SK-N-SH (cell line): ENCODE data around the gene VPS13C. TPM values are rescaled to one million over a fixed set of nuclear protein-coding genes. Genes with fewer than 3 reads are reported as not detected.

ENCODE experiments used
- CTCF ChIA-PET: fragments of 300-600, 350-600 bp; formaldehyde crosslinking; extraction: SDS; loops from one replicate; lab custom pipeline; 2021; lab: Yijun Ruan, JAX
- POLR2A ChIA-PET: fragments of 350-600 bp; sonication (Branson Sonifier 250); formaldehyde crosslinking; extraction: SDS; loops from one replicate; lab custom pipeline; 2020; ENCODE audit warnings: antibody characterized with exemption, inconsistent platforms; lab: Yijun Ruan, JAX
- DNase-seq: peaks from one replicate; pipeline ENCODE4 v3.0.0; 2012
- H2AFZ ChIP-seq: fragments of 200-600 bp; sonication (generic); 2 replicates; pipeline ENCODE4 v1.8.1; 2016; ENCODE audit warnings: antibody characterized with exemption, mild to moderate bottlenecking, low read depth
- H3F3A ChIP-seq: fragments of 200-600 bp; sonication (generic); replicated peaks from 2 replicates; pipeline ENCODE3; 2016; ENCODE audit warnings: antibody characterized with exemption, mild to moderate bottlenecking; ENCODE audit not compliant: insufficient read depth
- H3K27ac ChIP-seq, 2 experiments: fragments of 200-500 bp in 1 of 2; fragments of 200-600 bp in 1 of 2; sonication (Bioruptor generic) in 1 of 2; sonication (generic), shearing (Covaris generic) in 1 of 2; 2 replicates each; pipeline versions ENCODE4 v1.5.1 to v1.6.1; 2014 to 2016; ENCODE audit warnings: low read depth in 2 of 2, inconsistent platforms in 1 of 2, low read length in 1 of 2, mild to moderate bottlenecking in 1 of 2, mixed read lengths in 1 of 2
- H3K27me3 ChIP-seq: fragments of 200-600 bp; sonication (generic), shearing (Covaris generic); 2 replicates; pipeline ENCODE4 v1.6.1; 2016; ENCODE audit warnings: mixed run types; ENCODE audit not compliant: insufficient read depth
- H3K36me3 ChIP-seq, 2 experiments: fragments of 200-500 bp in 1 of 2; fragments of 200-600 bp in 1 of 2; sonication (Bioruptor generic) in 1 of 2; sonication (generic) in 1 of 2; replicated peaks in 1 of 2; 2 replicates each; pipeline versions ENCODE3 to v1.5.1; 2014 to 2016; ENCODE audit warnings: low read length in 1 of 2, mild to moderate bottlenecking in 1 of 2; ENCODE audit not compliant: insufficient read depth in 2 of 2, control insufficient read depth in 1 of 2
- H3K4me1 ChIP-seq, 2 experiments: fragments of 200-500 bp in 1 of 2; fragments of 200-600 bp in 1 of 2; sonication (Bioruptor generic) in 1 of 2; sonication (generic), shearing (Covaris generic) in 1 of 2; 2 replicates each; pipeline versions ENCODE4 v1.5.1 to v1.6.1; 2014 to 2016; ENCODE audit warnings: low read depth in 1 of 2, low read length in 1 of 2, mixed run types in 1 of 2; ENCODE audit not compliant: insufficient read depth in 2 of 2, control insufficient read depth in 1 of 2
- H3K4me2 ChIP-seq: fragments of 200-600 bp; sonication (generic), shearing (Covaris generic); 2 replicates; pipeline ENCODE4 v1.6.1; 2017; ENCODE audit warnings: mixed run types
- H3K4me3 ChIP-seq, 2 experiments: fragments of 200-500 bp in 1 of 2; fragments of 200-600 bp in 1 of 2; sonication (Bioruptor generic) in 1 of 2; sonication (generic), shearing (Covaris generic) in 1 of 2; 2 replicates each; pipeline versions ENCODE4 v1.5.1 to v1.8.1; 2014 to 2016; ENCODE audit warnings: low read depth in 2 of 2, inconsistent platforms in 1 of 2, low read length in 1 of 2, mild to moderate bottlenecking in 1 of 2, mixed read lengths in 1 of 2, moderate library complexity in 1 of 2
- H3K79me2 ChIP-seq: fragments of 200-600 bp; sonication (generic); 2 replicates; pipeline ENCODE4 v1.8.1; 2017; ENCODE audit warnings: mild to moderate bottlenecking; ENCODE audit not compliant: insufficient read depth
- H3K9ac ChIP-seq: fragments of 200-600 bp; sonication (generic); 2 replicates; pipeline ENCODE4 v1.6.1; 2017; ENCODE audit warnings: mixed run types
- H3K9me2 ChIP-seq: fragments of 200-600 bp; sonication (generic); 2 replicates; pipeline ENCODE4 v1.6.1; 2017; ENCODE audit warnings: mixed run types
- H3K9me3 ChIP-seq: fragments of 200-600 bp; sonication (generic); 2 replicates; pipeline ENCODE4 v1.6.1; 2017; ENCODE audit warnings: mixed run types, mild to moderate bottlenecking, moderate library complexity
- H4K20me1 ChIP-seq: fragments of 200-600 bp; sonication (generic); 2 replicates; pipeline ENCODE4 v1.6.1; 2017; ENCODE audit warnings: mild to moderate bottlenecking, mixed run types; ENCODE audit not compliant: insufficient read depth
- CHD2 ChIP-seq: fragments of 150-350 bp; IDR thresholded peaks from 2 replicates; pipeline ENCODE4 v1.6.1; 2018; ENCODE audit warnings: low read length; ENCODE audit not compliant: partially characterized antibody
- CTCF ChIP-seq: fragments of 200-600 bp; sonication (generic); IDR thresholded peaks from 2 replicates; pipeline ENCODE4 v1.6.1; 2017; ENCODE audit warnings: antibody characterized with exemption, mild to moderate bottlenecking, moderate library complexity
- ELF1 ChIP-seq: IDR thresholded peaks from 2 replicates; pipeline ENCODE4 v1.4.0; 2012
- EZH2phosphoT487 ChIP-seq: fragments of 200-600 bp; sonication (generic); IDR thresholded peaks from 2 replicates; pipeline ENCODE4 v1.6.1; 2017; ENCODE audit warnings: low read depth, mixed run types, mild to moderate bottlenecking, antibody characterized with exemption, moderate library complexity, borderline replicate concordance
- GATA2 ChIP-seq: sonication (generic); formaldehyde crosslinking; IDR thresholded peaks from 2 replicates; pipeline ENCODE4 v1.5.0; 2020; ENCODE audit warnings: mild to moderate bottlenecking, missing genetic modification reagents
- MXI1 ChIP-seq: IDR thresholded peaks from 2 replicates; pipeline ENCODE4 v1.6.1; 2012; ENCODE audit warnings: mild to moderate bottlenecking, low read depth, low read length, improper control_type of control experiment
- NRF1 ChIP-seq: IDR thresholded peaks from 2 replicates; pipeline ENCODE4 v1.6.1; 2012; ENCODE audit warnings: low read depth, mild to moderate bottlenecking, low read length
- POLR2AphosphoS5 ChIP-seq: IDR thresholded peaks from 2 replicates; pipeline ENCODE4 v1.6.1; 2012; ENCODE audit warnings: low read depth, low read length
- RAD21 ChIP-seq: IDR thresholded peaks from 2 replicates; pipeline ENCODE4 v1.6.1; 2012; ENCODE audit warnings: mild to moderate bottlenecking, low read length
- RFX5 ChIP-seq: IDR thresholded peaks from 2 replicates; pipeline ENCODE4 v1.6.1; 2012; ENCODE audit warnings: mild to moderate bottlenecking, improper control_type of control experiment, low read length
- RXRA ChIP-seq: IDR thresholded peaks from 2 replicates; pipeline ENCODE4 v1.4.0; 2012; ENCODE audit warnings: low read depth, mild to moderate bottlenecking, borderline replicate concordance
- SIN3A ChIP-seq: IDR thresholded peaks from 2 replicates; pipeline ENCODE4 v1.6.1; 2012; ENCODE audit warnings: low read depth, mild to moderate bottlenecking, low read length, moderate library complexity, borderline replicate concordance
- TCF12 ChIP-seq: IDR thresholded peaks from 2 replicates; pipeline ENCODE4 v1.4.0; 2012
- TEAD4 ChIP-seq: IDR thresholded peaks from 2 replicates; pipeline ENCODE4 v1.4.0; 2012; ENCODE audit warnings: mild to moderate bottlenecking, borderline replicate concordance; ENCODE audit not compliant: insufficient read depth
- YY1 ChIP-seq: IDR thresholded peaks from 2 replicates; pipeline ENCODE4 v1.4.0; 2012; ENCODE audit warnings: low read depth, mild to moderate bottlenecking
- WGBS: methylation state at CpG from one replicate; pipeline ENCODE4 v1.1.6; 2017; ENCODE audit warnings: low lambda C conversion rate; 5-methylcytosine and 5-hydroxymethylcytosine counted together
- polyA plus RNA-seq, 3 experiments: library from polyadenylated mRNA; depleted of rRNA; stranded (reverse); fragments of >200 nt; gene quantifications; 2 replicates each; pipeline ENCODE4 v1.2.3, GENCODE V29; 2012
- TF ChIP-seq, protein P1 (sequence below): IDR thresholded peaks from 2 replicates; pipeline ENCODE4 v1.4.0; 2012; ENCODE audit warnings: low read depth
- TF ChIP-seq, protein P2 (sequence below): IDR thresholded peaks from 2 replicates; pipeline ENCODE4 v1.6.1; 2012; ENCODE audit warnings: mild to moderate bottlenecking, low read depth, low read length, moderate library complexity
- TF ChIP-seq, protein P3 (sequence below): fragments of 150-350 bp; IDR thresholded peaks from 2 replicates; pipeline ENCODE4 v1.6.1; 2017; ENCODE audit warnings: antibody characterized with exemption, low read length, low read depth, borderline replicate concordance

Gene VPS13C
- polyA plus RNA-seq, 1 of the 3 experiments (the other 2 are of a cell fraction) = 5.7 TPM

GRCh38 chr15:62094388-62094787 lies 34.1 kb upstream of the VPS13C start:
- no peak overlapping the region for H3K4me2 ChIP-seq
- no peak overlapping the region for H2AFZ ChIP-seq
- H3K9me2 ChIP-seq = no peaks in the 10 kb centered on the region
- no peak overlapping the region for H3K9ac ChIP-seq
- 57% methylated on average over 7 of the region's 7 CpGs for WGBS
- H3K4me1 ChIP-seq = peaks cover 0 to 4% of the 10 kb centered on the region in 2 experiments; a peak in 1 of 4 replicates
- H3K4me3 ChIP-seq = no peak overlapping the region
- peak; percentile 46; the same call in 1 of the 2 replicates for TF ChIP-seq GATA2 (CRISPR knock-in tag)
- TF ChIP-seq, protein P1, sequence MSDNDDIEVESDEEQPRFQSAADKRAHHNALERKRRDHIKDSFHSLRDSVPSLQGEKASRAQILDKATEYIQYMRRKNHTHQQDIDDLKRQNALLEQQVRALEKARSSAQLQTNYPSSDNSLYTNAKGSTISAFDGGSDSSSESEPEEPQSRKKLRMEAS = no peak
- TF ChIP-seq, all 33 proteins: peak for 1
- Histone ChIP-seq H4K20me1 (no peaks in the 10 kb centered on the region), H3K27ac (no peak overlapping the region), H3K27me3 (no peaks in the 10 kb centered on the region), H3F3A (no peaks in the 10 kb centered on the region), H3K36me3 (no peaks in the 10 kb centered on the region), H3K79me2 (no peaks in the 10 kb centered on the region), H3K9me3 (no peaks in the 10 kb centered on the region)
- POLR2A ChIA-PET = interaction anchor here (1.5 kb wide), 1 partner anchor 15 kb away, joined by 4 read pairs; no protein-coding TSS in a partner anchor
- CTCF ChIA-PET = interaction anchor here (1.1 kb wide), 1 partner anchor 27 kb away, joined by 3 read pairs; no protein-coding TSS in a partner anchor
- DNase-seq = no peak

DNA sequence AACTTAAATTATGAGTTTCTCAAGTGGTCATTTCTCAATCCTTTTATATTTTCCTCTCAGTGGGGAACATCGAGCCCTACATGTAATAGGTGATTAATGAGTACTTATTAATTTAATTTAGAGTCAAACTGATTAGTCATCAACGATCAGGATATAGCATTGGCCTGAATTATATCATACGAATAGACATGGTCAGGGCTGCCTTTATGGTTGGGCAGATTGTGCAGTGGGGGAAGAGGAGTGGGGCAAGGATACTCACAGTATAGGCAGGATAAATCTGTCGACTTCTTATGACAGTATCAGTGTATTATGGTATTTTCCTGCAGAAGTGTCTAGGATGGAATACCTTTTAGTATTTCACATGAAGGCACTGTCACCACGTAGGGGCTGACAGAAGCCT lies 33.6 kb upstream of the VPS13C start:
- POLR2A ChIA-PET = interaction anchor here (1.5 kb wide), 1 partner anchor 16 kb away, joined by 4 read pairs; no protein-coding TSS in a partner anchor
- no peaks in the 10 kb centered on the region for H3K36me3 ChIP-seq
- H3K9ac ChIP-seq = no peak overlapping the region
- no peaks in the 10 kb centered on the region for H4K20me1 ChIP-seq
- WGBS = 63% methylated on average over 5 of the region's 5 CpGs
- CTCF ChIA-PET = no interaction called here
- no peaks in the 10 kb centered on the region for H3K9me2 ChIP-seq
- no peak for DNase-seq
- H3K4me2 ChIP-seq = no peak overlapping the region
- TF ChIP-seq ELF1 (no peak), RAD21 (no peak), NRF1 (no peak), RFX5 (no peak), GATA2 (CRISPR knock-in tag) (no peak), YY1 (no peak), EZH2phosphoT487 (no peak), MXI1 (no peak), RXRA (no peak), CHD2 (no peak), TEAD4 (no peak), CTCF (no peak), POLR2AphosphoS5 (no peak), TCF12 (no peak), SIN3A (no peak)
- TF ChIP-seq, protein P2, sequence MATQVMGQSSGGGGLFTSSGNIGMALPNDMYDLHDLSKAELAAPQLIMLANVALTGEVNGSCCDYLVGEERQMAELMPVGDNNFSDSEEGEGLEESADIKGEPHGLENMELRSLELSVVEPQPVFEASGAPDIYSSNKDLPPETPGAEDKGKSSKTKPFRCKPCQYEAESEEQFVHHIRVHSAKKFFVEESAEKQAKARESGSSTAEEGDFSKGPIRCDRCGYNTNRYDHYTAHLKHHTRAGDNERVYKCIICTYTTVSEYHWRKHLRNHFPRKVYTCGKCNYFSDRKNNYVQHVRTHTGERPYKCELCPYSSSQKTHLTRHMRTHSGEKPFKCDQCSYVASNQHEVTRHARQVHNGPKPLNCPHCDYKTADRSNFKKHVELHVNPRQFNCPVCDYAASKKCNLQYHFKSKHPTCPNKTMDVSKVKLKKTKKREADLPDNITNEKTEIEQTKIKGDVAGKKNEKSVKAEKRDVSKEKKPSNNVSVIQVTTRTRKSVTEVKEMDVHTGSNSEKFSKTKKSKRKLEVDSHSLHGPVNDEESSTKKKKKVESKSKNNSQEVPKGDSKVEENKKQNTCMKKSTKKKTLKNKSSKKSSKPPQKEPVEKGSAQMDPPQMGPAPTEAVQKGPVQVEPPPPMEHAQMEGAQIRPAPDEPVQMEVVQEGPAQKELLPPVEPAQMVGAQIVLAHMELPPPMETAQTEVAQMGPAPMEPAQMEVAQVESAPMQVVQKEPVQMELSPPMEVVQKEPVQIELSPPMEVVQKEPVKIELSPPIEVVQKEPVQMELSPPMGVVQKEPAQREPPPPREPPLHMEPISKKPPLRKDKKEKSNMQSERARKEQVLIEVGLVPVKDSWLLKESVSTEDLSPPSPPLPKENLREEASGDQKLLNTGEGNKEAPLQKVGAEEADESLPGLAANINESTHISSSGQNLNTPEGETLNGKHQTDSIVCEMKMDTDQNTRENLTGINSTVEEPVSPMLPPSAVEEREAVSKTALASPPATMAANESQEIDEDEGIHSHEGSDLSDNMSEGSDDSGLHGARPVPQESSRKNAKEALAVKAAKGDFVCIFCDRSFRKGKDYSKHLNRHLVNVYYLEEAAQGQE = no peak
- TF ChIP-seq, protein P3, sequence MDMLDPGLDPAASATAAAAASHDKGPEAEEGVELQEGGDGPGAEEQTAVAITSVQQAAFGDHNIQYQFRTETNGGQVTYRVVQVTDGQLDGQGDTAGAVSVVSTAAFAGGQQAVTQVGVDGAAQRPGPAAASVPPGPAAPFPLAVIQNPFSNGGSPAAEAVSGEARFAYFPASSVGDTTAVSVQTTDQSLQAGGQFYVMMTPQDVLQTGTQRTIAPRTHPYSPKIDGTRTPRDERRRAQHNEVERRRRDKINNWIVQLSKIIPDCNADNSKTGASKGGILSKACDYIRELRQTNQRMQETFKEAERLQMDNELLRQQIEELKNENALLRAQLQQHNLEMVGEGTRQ = no peak
- H2AFZ ChIP-seq = no peak overlapping the region
- no peaks in the 10 kb centered on the region for H3F3A ChIP-seq
- no peak overlapping the region for H3K27ac ChIP-seq
- no peaks in the 10 kb centered on the region for H3K27me3 ChIP-seq
- H3K4me1 ChIP-seq = peaks cover 0 to 6% of the 10 kb centered on the region in 2 experiments; a peak in 1 of 4 replicates
- no peak overlapping the region for H3K4me3 ChIP-seq
- no peaks in the 10 kb centered on the region for H3K79me2 ChIP-seq
- H3K9me3 ChIP-seq = no peaks in the 10 kb centered on the region
